Erythroblast (primary cell): ENCODE measurements around the gene SMC1B.

ENCODE experiments used
- GATA1 ChIP-seq: IDR thresholded peaks from 2 replicates; pipeline ENCODE4 v1.6.1; 2011; ENCODE audit warnings: low read depth, mild to moderate bottlenecking, control low read depth, low read length, moderate library complexity
- POLR2A ChIP-seq: IDR thresholded peaks from 2 replicates; pipeline ENCODE4 v1.6.1; 2011; ENCODE audit warnings: mild to moderate bottlenecking, low read length

GRCh38 chr22:45446216-45446615 lies 32.8 kb upstream of the SMC1B start:
- TF ChIP-seq POLR2A (no peak), GATA1 (no peak)
